K562 (cell line): ENCODE measurements around the gene PLEKHA5.

ENCODE experiments used
- HIVEP1 ChIP-seq: fragments of 250-450 bp; sonication (Bioruptor Pico); IDR thresholded peaks from 2 replicates; pipeline ENCODE4 v1.4.0; 2020; ENCODE audit warnings: mild to moderate bottlenecking
- HNRNPK ChIP-seq: fragments of 200-400 bp; formaldehyde crosslinking; IDR thresholded peaks from one replicate; pipeline ENCODE4 v1.6.1; 2018; ENCODE audit warnings: mild to moderate bottlenecking, low read depth, low read length; ENCODE audit not compliant: poor library complexity, severe bottlenecking
- MAFG ChIP-seq: fragments of 450-650 bp; conservative IDR thresholded peaks from 2 replicates; pipeline ENCODE4 v1.6.1; 2016; ENCODE audit warnings: missing genetic modification characterization, missing compliant biosample characterization
- NR2C1 ChIP-seq, 2 experiments: fragments of 450-650 bp; IDR thresholded peaks; 2 replicates each; pipeline ENCODE4 v1.6.1; 2017; ENCODE audit warnings: mild to moderate bottlenecking in 2 of 2, antibody characterized with exemption in 1 of 2, inconsistent platforms in 1 of 2, missing compliant biosample characterization in 1 of 2, missing genetic modification characterization in 1 of 2
- SP2 ChIP-seq: IDR thresholded peaks from 2 replicates; pipeline ENCODE4 v1.6.1; 2011; ENCODE audit warnings: mild to moderate bottlenecking, low read depth, low read length, moderate library complexity; ENCODE audit not compliant: poor library complexity, severe bottlenecking; ENCODE audit errors: extremely low read depth
- TBL1XR1 ChIP-seq, 2 experiments: IDR thresholded peaks; 2 replicates each; pipeline ENCODE4 v1.6.1; 2012; ENCODE audit warnings: improper control_type of control experiment in 2 of 2, low read length in 2 of 2, mild to moderate bottlenecking in 1 of 2
- ZNF24 ChIP-seq: fragments of 450-650 bp; IDR thresholded peaks from 2 replicates; pipeline ENCODE4 v1.6.1; 2016
- TF ChIP-seq, protein P1 (sequence below): sonication (generic); formaldehyde crosslinking; IDR thresholded peaks from 2 replicates; pipeline ENCODE4 v1.5.0; 2020; ENCODE audit warnings: missing genetic modification reagents
- TF ChIP-seq, protein P2 (sequence below), 3 experiments: IDR thresholded peaks in 2 of 3; conservative IDR thresholded peaks in 1 of 3; 2 replicates each; pipeline ENCODE4 v1.5.1; 2011 to 2012; ENCODE audit warnings: low read length in 3 of 3, mild to moderate bottlenecking in 3 of 3, control low read depth in 2 of 3, improper control_type of control experiment in 1 of 3, inconsistent platforms in 1 of 3, low read depth in 1 of 3, mixed read lengths in 1 of 3, moderate library complexity in 1 of 3; ENCODE audit not compliant: insufficient read depth in 2 of 3

DNA sequence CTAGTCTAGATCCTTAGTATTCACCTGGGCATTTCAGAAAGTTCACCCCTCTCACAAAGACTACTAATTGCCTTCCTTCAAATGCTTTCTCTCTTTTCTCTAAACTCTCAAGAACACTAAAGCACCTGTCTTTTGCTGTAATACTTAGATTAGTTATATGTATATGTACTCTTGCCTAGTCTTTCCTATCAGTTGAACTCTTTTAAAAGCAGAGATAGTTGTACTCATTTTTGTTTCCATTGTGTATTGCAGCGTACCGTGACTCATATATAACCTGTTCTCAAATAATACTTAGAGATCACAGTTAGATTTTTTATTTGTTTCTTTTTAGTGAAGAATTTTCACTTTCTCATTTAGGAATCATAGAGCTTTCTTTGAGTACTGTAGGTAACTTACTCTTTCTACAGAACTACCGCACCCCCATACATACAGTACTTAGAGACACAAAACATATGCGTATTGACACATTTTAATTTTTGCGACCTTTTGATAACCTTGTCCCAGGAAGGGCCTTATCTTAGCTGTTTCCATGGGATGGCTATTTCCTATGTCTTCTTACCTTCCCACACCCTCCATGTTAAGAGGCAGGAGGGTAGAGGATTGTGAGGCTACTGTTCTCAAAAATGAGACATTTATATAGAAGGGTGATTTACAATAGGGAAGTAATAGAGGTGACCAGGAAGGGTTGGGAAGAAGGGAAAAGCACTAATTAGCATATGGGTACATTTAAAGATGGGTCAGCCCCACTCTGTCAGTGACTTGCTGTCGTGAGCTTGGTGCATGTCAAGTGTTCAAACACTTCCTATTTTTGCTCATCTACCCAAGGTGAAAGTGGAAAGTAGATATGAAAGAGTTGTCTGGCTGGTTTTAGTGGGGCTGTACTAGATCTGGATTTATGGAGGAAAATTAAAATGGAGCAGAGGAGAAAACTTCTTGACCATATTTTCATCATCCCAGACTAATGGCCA lies 74.3 kb downstream of the PLEKHA5 start:
- TF ChIP-seq, protein P1, sequence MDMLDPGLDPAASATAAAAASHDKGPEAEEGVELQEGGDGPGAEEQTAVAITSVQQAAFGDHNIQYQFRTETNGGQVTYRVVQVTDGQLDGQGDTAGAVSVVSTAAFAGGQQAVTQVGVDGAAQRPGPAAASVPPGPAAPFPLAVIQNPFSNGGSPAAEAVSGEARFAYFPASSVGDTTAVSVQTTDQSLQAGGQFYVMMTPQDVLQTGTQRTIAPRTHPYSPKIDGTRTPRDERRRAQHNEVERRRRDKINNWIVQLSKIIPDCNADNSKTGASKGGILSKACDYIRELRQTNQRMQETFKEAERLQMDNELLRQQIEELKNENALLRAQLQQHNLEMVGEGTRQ (CRISPR knock-in tag), result no peak
- TF ChIP-seq, protein P2, sequence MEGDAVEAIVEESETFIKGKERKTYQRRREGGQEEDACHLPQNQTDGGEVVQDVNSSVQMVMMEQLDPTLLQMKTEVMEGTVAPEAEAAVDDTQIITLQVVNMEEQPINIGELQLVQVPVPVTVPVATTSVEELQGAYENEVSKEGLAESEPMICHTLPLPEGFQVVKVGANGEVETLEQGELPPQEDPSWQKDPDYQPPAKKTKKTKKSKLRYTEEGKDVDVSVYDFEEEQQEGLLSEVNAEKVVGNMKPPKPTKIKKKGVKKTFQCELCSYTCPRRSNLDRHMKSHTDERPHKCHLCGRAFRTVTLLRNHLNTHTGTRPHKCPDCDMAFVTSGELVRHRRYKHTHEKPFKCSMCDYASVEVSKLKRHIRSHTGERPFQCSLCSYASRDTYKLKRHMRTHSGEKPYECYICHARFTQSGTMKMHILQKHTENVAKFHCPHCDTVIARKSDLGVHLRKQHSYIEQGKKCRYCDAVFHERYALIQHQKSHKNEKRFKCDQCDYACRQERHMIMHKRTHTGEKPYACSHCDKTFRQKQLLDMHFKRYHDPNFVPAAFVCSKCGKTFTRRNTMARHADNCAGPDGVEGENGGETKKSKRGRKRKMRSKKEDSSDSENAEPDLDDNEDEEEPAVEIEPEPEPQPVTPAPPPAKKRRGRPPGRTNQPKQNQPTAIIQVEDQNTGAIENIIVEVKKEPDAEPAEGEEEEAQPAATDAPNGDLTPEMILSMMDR (IDR thresholded peaks at IDR 0.05 in 2 of 3, conservative IDR thresholded peaks at IDR 0.05 in 1 of 3; ENCODE audit: insufficient read depth in 2 of 3, low read depth in 1 of 3, low read length in 3 of 3), result no peak
- TF ChIP-seq TBL1XR1 (IDR thresholded peaks at IDR 0.05; ENCODE audit: low read length in 2 of 2), result no peak
- TF ChIP-seq ZNF24, result no peak
- TF ChIP-seq HNRNPK, result no peak
- TF ChIP-seq MAFG (tag), result no peak
- no peak for TF ChIP-seq NR2C1 (IDR thresholded peaks at IDR 0.05)
- no peak for TF ChIP-seq NR2C1 (tag; IDR thresholded peaks at IDR 0.05)
- no peak for TF ChIP-seq SP2
- TF ChIP-seq HIVEP1, result no peak
